PC-3 (cell line): Measurements from ENCODE around the gene ST6GALNAC3. TPM values are rescaled to one million over a fixed set of nuclear protein-coding genes. Genes with fewer than 3 reads are reported as not detected.

ENCODE experiments used
- ATAC-seq: fragments of 200-7000 bp; cut with Tn5 transposase; 2 replicates; pipeline ENCODE4 v1.9.1; 2020; ENCODE audit warnings: mild to moderate bottlenecking, moderate library complexity
- BruUV-seq: library from RNA; stranded (reverse); fragments of 400-500 nt; replicated peaks from 2 replicates; lab custom pipeline; 2021; lab: Mats Ljungman, UMichigan
- CTCF ChIA-PET: fragments of 300-600 bp; sonication (Branson Sonifier 250); formaldehyde crosslinking; loops from one replicate; lab custom pipeline; 2022; ENCODE audit warnings: antibody characterized with exemption; lab: Charles Lee
- POLR2A ChIA-PET: fragments of 300-600 bp; sonication (Branson Sonifier 250); formaldehyde crosslinking; loops from one replicate; lab custom pipeline; 2022; ENCODE audit warnings: antibody characterized with exemption; ENCODE audit not compliant: unreplicated experiment; lab: Charles Lee
- DNase-seq: peaks from one replicate; pipeline ENCODE4 v3.0.0-alpha.2; 2015
- H2AFZ ChIP-seq: fragments of 300-600 bp; sonication (generic); 2 replicates; pipeline ENCODE4 v1.6.0; 2016; ENCODE audit warnings: antibody characterized with exemption, low read length
- H3F3A ChIP-seq: fragments of 300-600 bp; sonication (generic); one replicate; pipeline ENCODE4 v1.6.0; 2017; ENCODE audit warnings: antibody characterized with exemption, low read length, control low read depth, mild to moderate bottlenecking; ENCODE audit not compliant: unreplicated experiment
- H3K27ac ChIP-seq: fragments of 300-600 bp; sonication (generic); 2 replicates; pipeline ENCODE4 v1.5.1; 2016; ENCODE audit warnings: mild to moderate bottlenecking, low read length
- H3K27me3 ChIP-seq: fragments of 300-600 bp; sonication (generic); 2 replicates; pipeline ENCODE4 v1.6.1; 2016; ENCODE audit warnings: low read length, mixed read lengths
- H3K36me3 ChIP-seq: fragments of 300-600 bp; sonication (generic); 2 replicates; pipeline ENCODE4 v1.6.1; 2016; ENCODE audit warnings: low read depth, mixed run types, low read length, mixed read lengths
- H3K4me1 ChIP-seq: fragments of 300-600 bp; sonication (generic); 2 replicates; pipeline ENCODE4 v1.5.1; 2016; ENCODE audit warnings: low read length; ENCODE audit not compliant: insufficient read depth
- H3K4me2 ChIP-seq: fragments of 300-600 bp; sonication (generic); 2 replicates; pipeline ENCODE4 v1.6.0; 2016; ENCODE audit warnings: low read length
- H3K4me3 ChIP-seq: fragments of 300-600 bp; sonication (generic); 2 replicates; pipeline ENCODE4 v1.5.1; 2016; ENCODE audit warnings: mild to moderate bottlenecking, low read length, mixed read lengths
- H3K79me2 ChIP-seq: fragments of 300-600 bp; sonication (generic); 2 replicates; pipeline ENCODE4 v1.6.1; 2017; ENCODE audit warnings: low read length, mixed read lengths
- H3K9ac ChIP-seq: fragments of 300-600 bp; sonication (generic); 2 replicates; pipeline ENCODE4 v1.6.0; 2016; ENCODE audit warnings: mild to moderate bottlenecking, low read length
- H3K9me2 ChIP-seq: fragments of 300-600 bp; sonication (generic); replicated peaks from 2 replicates; pipeline ENCODE4 v1.6.1; 2016; ENCODE audit warnings: mixed run types, low read length, mixed read lengths
- H3K9me3 ChIP-seq: fragments of 300-600 bp; sonication (generic); 2 replicates; pipeline ENCODE4 v1.6.1; 2016; ENCODE audit warnings: low read length, mixed read lengths
- H4K20me1 ChIP-seq: fragments of 300-600 bp; sonication (generic); 2 replicates; pipeline ENCODE4 v1.6.1; 2016; ENCODE audit warnings: low read length, mixed read lengths
- EZH2 ChIP-seq: fragments of 300-600 bp; sonication (generic); IDR thresholded peaks from one replicate; pipeline ENCODE4 v1.6.1; 2017; ENCODE audit warnings: antibody characterized with exemption, mild to moderate bottlenecking, low read length; ENCODE audit not compliant: unreplicated experiment
- EZH2phosphoT487 ChIP-seq: fragments of 300-600 bp; sonication (generic); IDR thresholded peaks from 2 replicates; pipeline ENCODE4 v1.6.1; 2018; ENCODE audit warnings: mild to moderate bottlenecking, antibody characterized with exemption, low read length, borderline replicate concordance
- intact Hi-C: fragments of 100-400 bp; cut with micrococcal nuclease; formaldehyde crosslinking; loops from 2 replicates; pipeline ENCODE4 v1.9.0; 2023
- total RNA-seq: library from RNA; depleted of rRNA; stranded (reverse); fragments of >200 nt; gene quantifications from 2 replicates; pipeline ENCODE4 v1.2.3, GENCODE V29; 2014
- TF ChIP-seq, protein P1 (sequence below): fragments of 300-600 bp; sonication (generic); conservative IDR thresholded peaks from 2 replicates; pipeline ENCODE4 v1.5.1; 2017; ENCODE audit warnings: antibody characterized with exemption, low read depth, mild to moderate bottlenecking, low read length

Gene ST6GALNAC3
- total RNA-seq, 1 experiment from 2014 or later, result not detected

DNA sequence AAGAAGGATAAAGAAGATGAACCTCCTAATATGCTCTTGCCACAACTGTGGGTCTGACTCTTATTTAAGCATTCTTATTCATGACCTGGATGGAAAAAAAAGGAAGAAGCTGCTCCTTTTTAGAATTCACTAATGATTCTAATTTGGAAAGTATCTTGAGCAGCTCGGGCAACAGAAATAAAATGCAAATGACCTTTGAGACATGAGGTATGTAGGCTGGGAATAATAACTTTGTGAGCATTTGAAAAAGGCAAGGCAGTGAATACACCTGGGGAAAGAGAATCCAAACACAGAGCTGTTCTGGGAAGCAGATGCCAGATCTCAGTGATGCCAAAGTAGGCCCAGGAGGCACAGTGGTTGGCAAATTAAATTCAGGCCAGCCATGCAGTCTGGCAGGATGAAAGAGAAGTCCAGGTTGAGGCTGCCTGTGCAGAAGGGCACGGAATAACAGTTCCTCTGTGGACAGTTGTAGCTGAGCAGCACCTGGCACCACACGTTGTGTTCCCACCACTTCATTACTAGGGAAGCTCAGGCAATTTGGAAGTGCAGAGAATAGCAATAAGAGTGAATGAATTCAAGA is 471.9 kb downstream of the ST6GALNAC3 start:
- ATAC-seq (no peak), DNase-seq (no peak)
- Histone ChIP-seq H3K9ac (no peak overlapping the region), H3F3A (no peaks in the 10 kb centered on the region), H2AFZ (no peak overlapping the region), H3K79me2 (no peaks in the 10 kb centered on the region), H3K27me3 (peaks cover 26% of the 10 kb centered on the region; the same call in 1 of the 2 replicates), H3K4me2 (no peak overlapping the region), H3K4me3 (no peak overlapping the region), H3K36me3 (no peaks in the 10 kb centered on the region), H3K9me3 (no peaks in the 10 kb centered on the region), H4K20me1 (no peaks in the 10 kb centered on the region), H3K4me1 (no peaks in the 10 kb centered on the region), H3K27ac (no peak overlapping the region), H3K9me2 (no peaks in the 10 kb centered on the region)
- ChIA-PET CTCF (no interaction called here), POLR2A (interaction anchor here (0.6 kb wide), 1 partner anchor 216 kb away, joined by 4 read pairs; no protein-coding TSS in a partner anchor)
- no peak for TF ChIP-seq EZH2phosphoT487
- TF ChIP-seq EZH2, result no peak
- TF ChIP-seq, protein P1, sequence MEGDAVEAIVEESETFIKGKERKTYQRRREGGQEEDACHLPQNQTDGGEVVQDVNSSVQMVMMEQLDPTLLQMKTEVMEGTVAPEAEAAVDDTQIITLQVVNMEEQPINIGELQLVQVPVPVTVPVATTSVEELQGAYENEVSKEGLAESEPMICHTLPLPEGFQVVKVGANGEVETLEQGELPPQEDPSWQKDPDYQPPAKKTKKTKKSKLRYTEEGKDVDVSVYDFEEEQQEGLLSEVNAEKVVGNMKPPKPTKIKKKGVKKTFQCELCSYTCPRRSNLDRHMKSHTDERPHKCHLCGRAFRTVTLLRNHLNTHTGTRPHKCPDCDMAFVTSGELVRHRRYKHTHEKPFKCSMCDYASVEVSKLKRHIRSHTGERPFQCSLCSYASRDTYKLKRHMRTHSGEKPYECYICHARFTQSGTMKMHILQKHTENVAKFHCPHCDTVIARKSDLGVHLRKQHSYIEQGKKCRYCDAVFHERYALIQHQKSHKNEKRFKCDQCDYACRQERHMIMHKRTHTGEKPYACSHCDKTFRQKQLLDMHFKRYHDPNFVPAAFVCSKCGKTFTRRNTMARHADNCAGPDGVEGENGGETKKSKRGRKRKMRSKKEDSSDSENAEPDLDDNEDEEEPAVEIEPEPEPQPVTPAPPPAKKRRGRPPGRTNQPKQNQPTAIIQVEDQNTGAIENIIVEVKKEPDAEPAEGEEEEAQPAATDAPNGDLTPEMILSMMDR, result no peak
- BruUV-seq, result no TSS peak
- intact Hi-C loops, result no loop called here

DNA sequence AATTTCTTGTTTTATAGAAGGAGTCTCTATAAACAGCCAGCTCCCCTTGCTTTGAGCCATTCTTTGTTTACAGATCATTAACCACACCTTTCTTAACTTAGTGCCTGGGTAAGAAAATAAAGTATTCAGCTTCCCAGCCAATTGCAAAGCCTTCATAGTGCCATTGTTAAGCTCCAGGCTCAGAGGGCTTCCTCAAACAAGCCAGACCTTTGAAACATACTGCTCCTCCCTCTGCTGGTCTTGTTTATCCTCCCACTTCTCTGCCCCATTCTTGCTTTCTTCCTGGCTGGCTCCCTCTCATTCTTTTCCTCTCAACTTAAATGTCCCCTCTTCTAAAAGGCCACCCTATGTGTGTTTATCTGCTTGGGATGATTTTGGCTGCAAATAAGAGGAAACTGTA is 473.4 kb downstream of the ST6GALNAC3 start:
- no peaks in the 10 kb centered on the region for H3K4me1 ChIP-seq
- no peak overlapping the region for H3K4me2 ChIP-seq
- ChIA-PET CTCF (no interaction called here), POLR2A (no interaction called here)
- no peaks in the 10 kb centered on the region for H3F3A ChIP-seq
- no peaks in the 10 kb centered on the region for H3K9me3 ChIP-seq
- no peaks in the 10 kb centered on the region for H3K79me2 ChIP-seq
- no peaks in the 10 kb centered on the region for H4K20me1 ChIP-seq
- no peak overlapping the region for H2AFZ ChIP-seq
- H3K36me3 ChIP-seq, result no peaks in the 10 kb centered on the region
- no peak overlapping the region for H3K27ac ChIP-seq
- no peaks in the 10 kb centered on the region for H3K9me2 ChIP-seq
- DNase-seq (no peak), ATAC-seq (no peak)
- peaks cover 16% of the 10 kb centered on the region; the same call in 1 of the 2 replicates for H3K27me3 ChIP-seq
- no peak for TF ChIP-seq EZH2phosphoT487
- TF ChIP-seq, protein P1, result no peak
- no peak for TF ChIP-seq EZH2
- H3K9ac ChIP-seq, result no peak overlapping the region
- H3K4me3 ChIP-seq, result no peak overlapping the region
- BruUV-seq, result no TSS peak
- intact Hi-C loops, result no loop called here

DNA sequence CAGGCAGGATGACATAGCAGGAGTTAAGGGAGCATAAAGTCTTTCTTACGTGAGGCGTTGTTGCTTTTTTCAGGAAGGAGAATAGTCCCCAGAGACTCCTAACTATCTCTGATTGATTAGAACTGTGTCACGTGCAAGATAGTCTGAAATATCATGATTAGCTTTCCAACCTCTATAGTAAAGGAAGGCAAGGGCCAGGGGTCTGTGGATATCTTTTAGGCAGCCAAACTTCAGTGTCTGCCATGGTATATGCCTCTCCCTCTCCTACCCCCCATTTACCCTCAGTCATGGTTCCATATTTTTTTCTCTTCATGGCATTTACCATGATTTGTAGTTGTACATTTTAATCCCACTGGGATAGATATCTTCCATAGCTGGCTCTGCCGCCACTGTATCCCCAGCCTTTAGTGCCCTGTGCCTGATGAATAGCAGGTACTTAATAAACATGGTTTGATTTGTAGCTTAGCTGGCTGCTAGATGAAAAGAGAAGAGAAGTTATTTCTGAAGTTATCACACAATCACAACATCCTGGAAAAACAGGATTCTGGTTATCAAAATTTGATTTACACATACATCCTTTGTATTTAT is 474.1 kb downstream of the ST6GALNAC3 start:
- no peak overlapping the region for H3K9ac ChIP-seq
- intact Hi-C loops, result no loop called here
- no peak overlapping the region for H3K4me2 ChIP-seq
- H3K9me2 ChIP-seq, result no peaks in the 10 kb centered on the region
- no peaks in the 10 kb centered on the region for H3K36me3 ChIP-seq
- no peak overlapping the region for H2AFZ ChIP-seq
- no peak overlapping the region for H3K4me3 ChIP-seq
- H3K27ac ChIP-seq, result no peak overlapping the region
- peaks cover 14% of the 10 kb centered on the region; the same call in 1 of the 2 replicates for H3K27me3 ChIP-seq
- no peaks in the 10 kb centered on the region for H3F3A ChIP-seq
- ChIA-PET CTCF (no interaction called here), POLR2A (no interaction called here)
- no peaks in the 10 kb centered on the region for H3K79me2 ChIP-seq
- no peaks in the 10 kb centered on the region for H3K9me3 ChIP-seq
- TF ChIP-seq EZH2phosphoT487, result no peak
- TF ChIP-seq, protein P1, result no peak
- no peak for TF ChIP-seq EZH2
- DNase-seq (no peak), ATAC-seq (no peak)
- no peaks in the 10 kb centered on the region for H3K4me1 ChIP-seq
- H4K20me1 ChIP-seq, result no peaks in the 10 kb centered on the region
- no TSS peak for BruUV-seq
